Skeletal muscle satellite cell (primary cell): ENCODE results near the gene RFX8.

Experiments used
- H3K27me3 ChIP-seq: 2 replicates; pipeline ENCODE4 v1.7.0; 2013; ENCODE audit warnings: low read length; ENCODE audit not compliant: control insufficient read depth, insufficient read depth
- H3K36me3 ChIP-seq: 2 replicates; pipeline ENCODE4 v1.7.0; 2013; ENCODE audit warnings: mild to moderate bottlenecking, control low read depth, low read length; ENCODE audit not compliant: insufficient read depth
- H3K4me1 ChIP-seq: 2 replicates; pipeline ENCODE4 v1.7.0; 2013; ENCODE audit warnings: low read length; ENCODE audit not compliant: control insufficient read depth, insufficient read depth
- H3K4me2 ChIP-seq: 2 replicates; pipeline ENCODE4 v1.7.0; 2013; ENCODE audit warnings: mild to moderate bottlenecking, low read length
- H3K4me3 ChIP-seq: 2 replicates; pipeline ENCODE4 v1.7.0; 2013; ENCODE audit warnings: low read length
- H3K9ac ChIP-seq: 2 replicates; pipeline ENCODE4 v1.7.0; 2013; ENCODE audit warnings: mild to moderate bottlenecking, low read depth, low read length, moderate library complexity
- H3K9me3 ChIP-seq: replicated peaks from 2 replicates; pipeline ENCODE4 v1.7.0; 2013; ENCODE audit warnings: mild to moderate bottlenecking, control low read depth, low read length

The RFX8 gene

DNA sequence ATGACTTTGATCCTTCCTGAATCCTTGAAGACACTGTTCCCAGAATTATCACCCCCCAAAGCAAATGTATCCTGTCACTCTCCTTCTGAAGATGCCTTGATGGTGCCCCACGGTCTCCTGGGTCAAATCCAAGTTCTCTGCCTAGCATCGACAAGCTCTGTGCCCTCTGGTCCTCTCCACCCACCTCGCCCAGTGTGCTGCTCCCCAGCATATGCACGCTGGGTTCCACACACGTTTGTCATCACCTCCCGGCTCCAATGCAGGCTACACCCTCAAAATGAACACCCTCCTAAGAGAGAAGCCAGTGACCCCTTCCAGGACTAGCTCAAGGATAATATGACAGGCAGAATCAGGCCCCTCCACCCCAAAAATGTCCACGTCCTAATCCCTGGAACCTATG is 48.1 kb downstream of the RFX8 start:
- Histone ChIP-seq H3K4me1 (peaks cover 6% of the 10 kb centered on the region), H3K27me3 (no peaks in the 10 kb centered on the region), H3K9ac (no peak overlapping the region)

DNA sequence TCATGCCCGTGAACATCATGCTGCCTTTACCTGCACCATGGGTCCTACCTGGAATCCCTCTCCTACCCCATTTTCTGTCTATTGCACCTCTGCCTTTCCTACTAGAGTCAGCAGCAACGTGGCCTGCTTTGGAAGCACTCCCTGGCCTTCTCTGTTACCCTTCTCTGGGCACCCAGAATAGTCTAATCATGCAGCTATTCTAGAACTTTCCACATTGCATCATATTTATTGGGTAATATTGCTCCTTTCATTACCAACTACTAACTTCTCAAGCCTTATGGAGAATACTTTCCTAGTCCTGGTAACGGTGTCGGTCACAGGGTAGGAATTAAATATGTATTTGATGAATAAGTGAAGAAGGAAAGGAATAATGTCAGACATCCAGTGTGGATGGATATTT is 54.3 kb downstream of the RFX8 start:
- Histone ChIP-seq H3K9me3 (no peaks in the 10 kb centered on the region), H3K9ac (no peak overlapping the region), H3K4me3 (no peak overlapping the region), H3K36me3 (no peaks in the 10 kb centered on the region), H3K27me3 (no peaks in the 10 kb centered on the region), H3K4me2 (no peak overlapping the region), H3K4me1 (peaks cover 5% of the 10 kb centered on the region)

More for the DNA sequence above, 48.1 kb downstream of the RFX8 start:
- no peaks in the 10 kb centered on the region for H3K9me3 ChIP-seq
- no peak overlapping the region for H3K4me3 ChIP-seq
- H3K4me2 ChIP-seq, result no peak overlapping the region
- no peaks in the 10 kb centered on the region for H3K36me3 ChIP-seq

DNA sequence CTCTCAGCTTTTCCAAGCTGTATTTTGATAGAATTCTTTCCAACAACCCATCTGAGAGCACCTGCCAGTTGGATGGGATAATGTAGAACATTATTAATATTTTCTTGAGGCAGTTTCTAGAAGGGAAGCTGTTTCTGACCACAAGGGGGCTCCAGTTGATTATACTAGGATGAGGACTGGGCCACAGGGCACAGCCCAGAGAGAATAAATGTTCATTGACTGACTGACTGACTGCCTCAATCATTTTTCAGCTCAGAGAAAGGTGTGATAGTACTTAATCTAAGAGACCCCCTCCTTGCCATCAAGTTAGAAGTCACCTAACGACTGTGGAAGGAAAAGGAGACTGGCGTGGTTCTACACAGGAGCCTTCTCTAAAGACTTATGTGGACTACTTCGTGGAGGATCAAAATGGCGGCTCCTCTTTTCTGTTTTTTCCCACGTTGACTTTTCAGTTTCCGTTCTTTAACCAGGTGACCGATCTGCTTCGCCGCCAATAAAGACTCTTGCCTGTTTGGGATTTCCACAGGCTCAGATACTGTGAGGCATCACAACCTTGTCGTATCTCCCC is 55.7 kb downstream of the RFX8 start:
- H3K27me3 ChIP-seq, result no peaks in the 10 kb centered on the region
- H3K4me3 ChIP-seq, result no peak overlapping the region
- H3K4me2 ChIP-seq, result no peak overlapping the region
- no peaks in the 10 kb centered on the region for H3K36me3 ChIP-seq
- no peaks in the 10 kb centered on the region for H3K9me3 ChIP-seq
- H3K9ac ChIP-seq, result no peak overlapping the region
- H3K4me1 ChIP-seq, result peaks cover 5% of the 10 kb centered on the region

DNA sequence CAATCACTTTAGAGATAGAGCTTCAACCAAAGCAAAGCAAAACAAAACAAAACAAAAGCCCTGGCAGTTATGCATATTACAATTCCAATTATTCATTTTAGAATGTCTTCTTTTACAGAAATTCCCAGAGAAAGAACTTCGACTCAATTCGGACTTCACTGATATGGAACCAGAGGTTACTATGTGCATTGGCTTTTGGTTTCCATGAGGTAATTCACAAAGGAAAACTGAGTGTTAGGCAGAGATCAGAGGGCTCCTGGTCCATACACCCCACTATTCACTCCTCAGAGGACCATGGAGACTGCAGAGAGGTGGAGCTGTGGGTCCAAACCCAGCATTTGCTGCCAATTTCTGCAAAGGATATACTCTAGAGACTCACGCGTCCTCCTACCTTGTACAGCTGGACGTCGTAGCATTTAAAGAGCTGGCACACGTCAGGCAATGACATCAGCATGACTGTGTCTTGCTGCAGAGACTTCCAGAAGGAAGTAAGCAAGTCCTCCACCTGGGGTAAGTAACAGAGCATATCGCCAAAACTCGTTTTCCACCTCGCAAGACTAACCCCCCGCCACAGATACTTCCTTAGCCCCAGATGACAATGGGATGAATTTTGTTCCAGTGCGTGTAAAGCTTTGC is 56.3 kb downstream of the RFX8 start:
- Histone ChIP-seq H3K4me3 (no peak overlapping the region), H3K9me3 (no peaks in the 10 kb centered on the region), H3K4me2 (no peak overlapping the region), H3K36me3 (no peaks in the 10 kb centered on the region), H3K9ac (no peak overlapping the region), H3K27me3 (no peaks in the 10 kb centered on the region), H3K4me1 (peaks cover 5% of the 10 kb centered on the region)

DNA sequence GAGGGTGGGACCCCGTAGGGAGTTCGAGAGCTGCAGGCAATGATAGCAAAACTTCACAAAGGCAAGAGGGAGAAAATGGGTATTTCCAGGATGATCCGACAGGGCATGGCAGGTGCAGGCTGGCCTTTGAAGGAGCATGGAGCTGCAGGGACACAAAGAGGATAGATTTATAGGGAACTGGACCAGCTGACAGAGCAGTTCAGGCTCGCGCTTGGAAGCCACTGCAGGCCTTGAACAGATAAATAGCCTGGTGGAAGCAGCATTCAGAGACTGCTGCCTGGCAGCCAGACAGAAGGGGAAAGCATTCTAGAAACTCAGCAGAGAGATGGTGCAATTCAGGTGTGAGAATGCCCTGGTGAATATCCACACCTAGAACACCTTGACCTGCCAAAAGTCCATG is 58.3 kb downstream of the RFX8 start:
- H3K9me3 ChIP-seq, result no peaks in the 10 kb centered on the region

DNA sequence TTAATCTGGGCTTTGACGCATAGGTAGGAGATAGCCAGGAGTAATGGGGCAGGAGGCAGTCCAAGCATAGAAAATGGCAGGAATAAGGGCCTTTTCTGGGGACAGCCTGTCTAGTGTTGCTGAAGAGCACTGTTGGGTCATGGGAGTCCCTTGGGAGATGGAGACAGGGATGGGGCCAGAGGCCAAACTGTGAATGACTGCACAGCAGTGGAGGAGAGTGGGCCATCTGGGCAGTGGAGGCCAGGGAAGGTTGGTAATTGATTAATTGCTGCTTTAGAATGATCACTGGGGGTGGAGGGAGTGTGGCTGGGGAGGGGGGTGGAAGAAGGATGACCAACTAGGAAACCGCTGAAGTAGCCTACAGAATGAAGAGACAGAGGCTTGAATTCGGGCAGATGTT is 59.0 kb downstream of the RFX8 start:
- no peaks in the 10 kb centered on the region for H3K36me3 ChIP-seq
- peaks cover 3% of the 10 kb centered on the region for H3K27me3 ChIP-seq
- H3K4me2 ChIP-seq, result no peak overlapping the region
- H3K9me3 ChIP-seq, result no peaks in the 10 kb centered on the region
- H3K4me1 ChIP-seq, result peaks cover 5% of the 10 kb centered on the region
- no peak overlapping the region for H3K4me3 ChIP-seq
- no peak overlapping the region for H3K9ac ChIP-seq

More for the DNA sequence above, 58.3 kb downstream of the RFX8 start:
- peaks cover 5% of the 10 kb centered on the region for H3K4me1 ChIP-seq
- no peak overlapping the region for H3K4me2 ChIP-seq
- H3K9ac ChIP-seq, result no peak overlapping the region
- peaks cover 3% of the 10 kb centered on the region for H3K27me3 ChIP-seq
- H3K36me3 ChIP-seq, result no peaks in the 10 kb centered on the region
- no peak overlapping the region for H3K4me3 ChIP-seq

DNA sequence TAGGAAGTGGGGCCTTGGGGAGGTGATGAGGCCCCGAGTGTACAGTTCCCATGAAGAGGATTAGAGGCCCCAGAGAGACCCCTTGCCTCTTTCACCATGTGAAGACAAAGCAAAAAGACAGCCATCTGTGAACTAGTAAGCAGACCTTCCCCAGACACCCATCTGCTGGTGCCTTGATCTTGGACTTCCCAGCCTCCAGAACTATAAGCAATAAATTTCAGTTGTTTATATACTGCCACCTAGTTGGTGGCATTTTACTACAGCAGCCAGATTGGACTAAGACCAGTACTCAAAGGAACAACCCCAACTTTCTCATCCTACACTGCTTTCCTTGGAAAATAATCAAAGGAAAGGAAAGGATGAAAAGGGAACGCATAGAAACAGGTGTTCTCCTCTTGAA is 59.7 kb downstream of the RFX8 start:
- no peaks in the 10 kb centered on the region for H3K9me3 ChIP-seq
- no peak overlapping the region for H3K4me2 ChIP-seq
- no peak overlapping the region for H3K4me3 ChIP-seq
- H3K4me1 ChIP-seq, result peaks cover 5% of the 10 kb centered on the region
- H3K36me3 ChIP-seq, result no peaks in the 10 kb centered on the region
- no peak overlapping the region for H3K9ac ChIP-seq
- peaks cover 3% of the 10 kb centered on the region for H3K27me3 ChIP-seq

DNA sequence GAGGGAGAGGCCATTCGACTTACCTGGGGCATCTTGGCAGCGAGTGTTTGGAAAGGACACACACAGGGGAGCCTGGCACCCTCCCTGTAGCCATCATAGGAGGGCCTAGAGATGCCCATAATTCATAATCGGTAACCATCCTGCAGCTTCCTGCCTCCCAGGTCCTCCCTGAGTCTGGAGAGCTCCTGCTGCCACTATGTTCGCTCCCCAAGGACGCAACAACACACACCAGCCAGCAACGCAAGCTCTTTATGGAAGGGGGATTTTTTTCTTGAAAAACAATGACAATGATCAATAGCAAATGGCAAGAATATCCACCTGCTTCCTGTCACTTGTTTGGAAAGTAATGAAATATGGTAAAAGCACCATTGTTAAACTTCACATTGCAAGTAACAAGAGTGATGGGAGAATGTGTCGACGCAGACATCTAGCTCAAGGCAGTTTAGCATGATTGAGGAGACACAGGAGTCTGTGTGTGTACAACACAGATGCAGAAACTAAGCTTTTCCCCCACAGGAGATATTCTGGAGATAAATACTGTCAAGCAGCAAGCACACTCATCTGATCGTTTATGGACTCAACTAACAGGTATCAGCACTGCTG is 62.7 kb downstream of the RFX8 start:
- H3K4me3 ChIP-seq, result no peak overlapping the region
- H3K4me2 ChIP-seq, result no peak overlapping the region
- peaks cover 3% of the 10 kb centered on the region for H3K27me3 ChIP-seq
- H3K9ac ChIP-seq, result no peak overlapping the region
- H3K36me3 ChIP-seq, result no peaks in the 10 kb centered on the region
- no peaks in the 10 kb centered on the region for H3K9me3 ChIP-seq
- H3K4me1 ChIP-seq, result no peaks in the 10 kb centered on the region

DNA sequence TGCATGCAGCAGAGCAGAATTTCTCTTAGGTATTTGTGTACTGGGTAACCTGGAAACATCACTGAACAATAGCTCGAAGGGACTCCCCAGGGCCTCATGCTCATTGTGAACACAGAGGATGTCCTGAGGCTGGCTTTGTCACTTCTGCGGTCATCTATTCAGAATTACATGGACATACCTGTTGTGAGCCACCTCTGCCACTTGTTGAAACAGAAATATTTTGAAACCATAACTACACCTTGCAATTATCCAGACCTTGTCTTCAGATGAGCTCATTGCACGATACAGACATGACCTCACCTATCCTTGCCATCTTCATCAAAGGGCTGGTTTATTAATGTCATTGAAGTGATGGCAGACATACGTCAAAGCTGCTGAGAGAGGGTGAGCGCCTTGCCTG is 64.2 kb downstream of the RFX8 start:
- Histone ChIP-seq H3K4me2 (no peak overlapping the region), H3K9ac (no peak overlapping the region), H3K4me3 (no peak overlapping the region), H3K27me3 (peaks cover 3% of the 10 kb centered on the region), H3K9me3 (no peaks in the 10 kb centered on the region), H3K4me1 (peaks cover 7% of the 10 kb centered on the region), H3K36me3 (no peaks in the 10 kb centered on the region)

DNA sequence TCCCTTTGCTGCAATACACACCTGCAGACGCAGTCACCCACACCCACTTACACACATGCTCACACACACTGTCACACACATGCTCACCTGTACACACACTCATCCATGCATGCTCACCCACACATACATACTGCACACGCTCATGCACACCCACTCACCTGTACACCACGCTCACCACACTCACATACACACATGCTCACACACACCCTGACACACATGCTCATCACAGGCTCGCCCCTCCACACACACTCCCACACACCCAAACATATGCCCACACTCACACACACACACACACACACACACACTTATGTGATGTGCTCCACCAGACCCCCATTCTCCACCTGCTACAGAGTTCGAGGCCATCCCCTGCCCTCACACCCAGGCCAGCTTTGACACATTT is 64.8 kb downstream of the RFX8 start:
- Histone ChIP-seq H3K27me3 (peaks cover 3% of the 10 kb centered on the region), H3K9me3 (no peaks in the 10 kb centered on the region), H3K4me3 (no peak overlapping the region), H3K4me2 (no peak overlapping the region), H3K9ac (no peak overlapping the region), H3K36me3 (no peaks in the 10 kb centered on the region), H3K4me1 (peaks cover 7% of the 10 kb centered on the region)

DNA sequence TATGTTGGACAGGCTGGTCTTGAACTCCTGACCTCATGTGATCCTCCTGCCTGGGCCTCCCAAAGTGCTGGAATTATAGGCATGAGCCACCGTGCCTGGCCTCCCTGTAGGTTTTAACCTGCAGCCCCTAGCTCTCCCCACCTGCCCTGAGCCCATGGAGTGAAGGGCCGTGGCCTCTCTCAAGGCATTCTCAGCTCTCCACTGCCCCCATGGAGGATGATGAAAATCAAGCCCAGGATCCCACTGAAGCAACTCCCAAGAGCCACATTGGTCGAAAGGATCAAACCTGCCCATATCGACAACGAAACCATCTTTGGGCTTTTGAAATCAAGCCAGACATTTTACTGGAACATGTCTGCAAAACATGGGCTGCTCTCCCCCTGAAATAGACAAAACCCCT is 65.2 kb downstream of the RFX8 start:
- no peak overlapping the region for H3K4me3 ChIP-seq
- peaks cover 7% of the 10 kb centered on the region for H3K4me1 ChIP-seq
- H3K9me3 ChIP-seq, result no peaks in the 10 kb centered on the region
- no peaks in the 10 kb centered on the region for H3K36me3 ChIP-seq
- H3K9ac ChIP-seq, result no peak overlapping the region
- no peak overlapping the region for H3K4me2 ChIP-seq
- H3K27me3 ChIP-seq, result peaks cover 3% of the 10 kb centered on the region

DNA sequence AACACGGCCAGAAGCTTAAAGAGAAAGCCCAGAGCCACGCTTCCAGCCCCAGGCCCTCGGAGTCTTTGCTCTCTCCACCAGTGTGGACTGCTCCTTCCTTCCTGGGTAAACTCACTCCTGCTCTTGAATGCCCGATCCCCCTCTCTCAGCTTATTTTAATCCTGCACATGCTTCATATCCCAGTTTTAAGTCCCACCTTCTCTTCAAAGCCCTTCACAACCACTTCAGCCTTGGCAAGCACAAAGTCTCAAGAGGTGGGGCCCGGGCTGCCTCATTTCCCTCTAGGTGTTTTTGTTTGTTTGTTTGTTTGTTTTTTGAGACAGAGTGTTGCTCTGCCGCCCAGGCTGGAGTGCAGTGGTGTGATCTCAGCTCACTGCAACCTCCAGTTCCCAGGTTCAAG is 66.0 kb downstream of the RFX8 start:
- Histone ChIP-seq H3K27me3 (peaks cover 3% of the 10 kb centered on the region), H3K9ac (no peak overlapping the region), H3K9me3 (no peaks in the 10 kb centered on the region), H3K4me3 (no peak overlapping the region), H3K4me2 (no peak overlapping the region), H3K4me1 (peaks cover 7% of the 10 kb centered on the region), H3K36me3 (no peaks in the 10 kb centered on the region)
